ENCODE measurements around the gene CLRN3. TPM values are rescaled to one million over a fixed set of nuclear protein-coding genes. Genes with fewer than 3 reads are reported as not detected.

Gene CLRN3
- total RNA-seq, 1 donor from 2014 or later, result not detected

DNA sequence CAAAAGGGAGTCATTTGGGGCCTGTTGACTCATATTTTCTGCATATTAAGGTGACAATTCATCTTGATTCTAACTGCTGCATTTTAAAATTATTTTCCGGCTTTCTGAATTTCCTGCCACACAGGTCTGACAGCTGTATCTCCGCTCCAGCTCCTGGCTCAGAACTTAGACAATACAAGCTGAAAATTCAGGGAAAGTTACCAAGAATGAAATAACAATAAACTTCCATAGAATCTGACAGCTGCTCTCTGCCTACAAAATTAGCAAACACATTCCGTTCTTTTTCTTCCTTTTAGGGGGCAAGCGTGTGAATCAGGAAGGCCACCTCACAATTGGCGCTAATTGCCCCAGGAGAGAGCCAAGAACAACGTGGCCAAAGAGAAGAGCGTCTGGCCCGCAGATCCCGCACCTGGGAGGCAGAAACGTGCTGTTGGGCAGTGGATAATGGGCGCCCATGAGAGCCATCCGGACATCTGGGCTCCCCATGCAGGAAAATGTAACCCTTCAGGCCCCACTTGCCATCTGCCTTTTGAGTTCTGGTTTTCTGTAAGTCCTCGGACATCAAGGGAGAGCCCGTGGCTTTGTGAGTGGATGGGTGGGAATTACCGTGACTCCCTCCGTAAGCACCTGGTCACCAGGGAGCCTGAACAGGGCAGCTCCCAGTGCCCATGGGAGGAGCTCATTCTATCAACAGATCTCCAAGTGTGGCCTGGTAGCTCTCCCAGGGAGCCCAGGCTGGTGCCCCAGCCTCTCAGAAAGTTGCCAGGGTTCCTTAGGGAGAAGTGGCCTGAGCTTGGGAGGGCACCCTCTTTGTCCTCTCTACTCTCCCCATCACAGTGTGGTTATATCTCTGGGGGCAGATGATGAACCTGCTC is 5.0 kb downstream of the CLRN3 start:
- no peak overlapping the region for H2AFZ ChIP-seq (ENCODE audit: low read depth, low read length)

DNA sequence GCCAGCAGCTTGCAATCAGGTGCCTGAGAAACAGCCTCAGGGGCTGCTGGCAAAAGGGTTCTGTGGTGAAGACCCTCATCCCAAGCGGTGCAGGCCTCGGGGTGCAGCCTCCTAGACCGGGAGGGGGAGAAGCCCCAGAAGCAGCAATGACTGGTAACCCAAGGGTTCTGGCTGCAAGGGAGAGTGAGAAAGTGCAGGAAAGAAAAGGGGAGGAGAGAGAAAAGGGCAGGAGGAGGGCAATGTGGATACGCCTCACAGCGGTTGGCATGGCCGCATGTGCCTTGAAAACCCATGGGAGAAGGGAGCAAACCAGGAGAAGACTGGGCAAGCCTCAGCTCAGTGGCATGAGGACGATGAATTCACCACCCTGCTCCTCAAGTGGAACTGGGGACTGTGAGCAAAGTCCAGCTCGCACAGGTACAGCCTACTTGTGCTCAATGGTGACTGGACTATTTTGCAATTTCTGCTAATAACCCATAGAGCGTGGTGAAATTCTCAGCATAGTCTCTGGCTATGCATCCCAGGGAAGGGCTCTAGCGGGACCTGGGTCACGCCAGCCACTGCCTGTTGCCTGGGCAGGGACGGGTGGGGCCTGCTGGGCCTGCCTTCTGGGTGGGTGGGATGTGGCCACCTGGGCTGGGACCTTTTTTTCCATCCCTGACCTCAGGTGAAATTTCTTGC is 6.2 kb downstream of the CLRN3 start:
- H3K27me3 ChIP-seq (ENCODE audit: insufficient read depth, low read length), result peaks cover 5% of the 10 kb centered on the region
- no peak overlapping the region for H3K9ac ChIP-seq (ENCODE audit: low read length)
- no peak overlapping the region for H3K27ac ChIP-seq (ENCODE audit: low read depth, low read length)
- Mint-ChIP-seq H3K36me3 (ENCODE audit: low read depth, unreplicated experiment) (no peaks in the 10 kb centered on the region), H3K9me3 (ENCODE audit: unreplicated experiment) (no peaks in the 10 kb centered on the region), H3K27me3 (ENCODE audit: low read depth, unreplicated experiment) (peaks cover 18% of the 10 kb centered on the region), H3K4me1 (ENCODE audit: low read depth, unreplicated experiment) (peaks cover 13% of the 10 kb centered on the region), H3K27ac (ENCODE audit: unreplicated experiment) (no peak overlapping the region), H3K4me3 (ENCODE audit: unreplicated experiment) (no peak overlapping the region)
- peaks cover 10% of the 10 kb centered on the region for H3K4me1 ChIP-seq (ENCODE audit: insufficient read depth, low read length)
- H4K20me1 ChIP-seq (ENCODE audit: insufficient read depth, low read length), result no peaks in the 10 kb centered on the region
- H3K9me3 ChIP-seq (ENCODE audit: insufficient read depth, low read depth, low read length), result no peaks in the 10 kb centered on the region
- H3K4me2 ChIP-seq (ENCODE audit: low read length), result no peak overlapping the region
- no peak overlapping the region for H2AFZ ChIP-seq (ENCODE audit: low read depth, low read length)
- no peak for TF ChIP-seq EZH2 (IDR thresholded peaks at IDR 0.05; ENCODE audit: insufficient read depth, low read length)
- TF ChIP-seq, protein P1, sequence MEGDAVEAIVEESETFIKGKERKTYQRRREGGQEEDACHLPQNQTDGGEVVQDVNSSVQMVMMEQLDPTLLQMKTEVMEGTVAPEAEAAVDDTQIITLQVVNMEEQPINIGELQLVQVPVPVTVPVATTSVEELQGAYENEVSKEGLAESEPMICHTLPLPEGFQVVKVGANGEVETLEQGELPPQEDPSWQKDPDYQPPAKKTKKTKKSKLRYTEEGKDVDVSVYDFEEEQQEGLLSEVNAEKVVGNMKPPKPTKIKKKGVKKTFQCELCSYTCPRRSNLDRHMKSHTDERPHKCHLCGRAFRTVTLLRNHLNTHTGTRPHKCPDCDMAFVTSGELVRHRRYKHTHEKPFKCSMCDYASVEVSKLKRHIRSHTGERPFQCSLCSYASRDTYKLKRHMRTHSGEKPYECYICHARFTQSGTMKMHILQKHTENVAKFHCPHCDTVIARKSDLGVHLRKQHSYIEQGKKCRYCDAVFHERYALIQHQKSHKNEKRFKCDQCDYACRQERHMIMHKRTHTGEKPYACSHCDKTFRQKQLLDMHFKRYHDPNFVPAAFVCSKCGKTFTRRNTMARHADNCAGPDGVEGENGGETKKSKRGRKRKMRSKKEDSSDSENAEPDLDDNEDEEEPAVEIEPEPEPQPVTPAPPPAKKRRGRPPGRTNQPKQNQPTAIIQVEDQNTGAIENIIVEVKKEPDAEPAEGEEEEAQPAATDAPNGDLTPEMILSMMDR (IDR thresholded peaks at IDR 0.05; ENCODE audit: insufficient read depth, low read depth, low read length), result no peak
- FAIRE-seq, result no peak
- no peaks in the 10 kb centered on the region for H3K36me3 ChIP-seq (ENCODE audit: insufficient read depth, low read length)
- no peaks in the 10 kb centered on the region for H3K79me2 ChIP-seq (ENCODE audit: insufficient read depth, low read length)
- no peak for DNase-seq (ENCODE audit: low read depth)
- H3K4me3 ChIP-seq (ENCODE audit: insufficient read depth, low read depth, low read length), result no peak overlapping the region

More for the DNA sequence above, 5.0 kb downstream of the CLRN3 start:
- TF ChIP-seq EZH2 (IDR thresholded peaks at IDR 0.05; ENCODE audit: insufficient read depth, low read length), result no peak
- TF ChIP-seq, protein P1 (IDR thresholded peaks at IDR 0.05; ENCODE audit: insufficient read depth, low read depth, low read length), result no peak
- no peaks in the 10 kb centered on the region for H4K20me1 ChIP-seq (ENCODE audit: insufficient read depth, low read length)
- H3K4me1 ChIP-seq (ENCODE audit: insufficient read depth, low read length), result peaks cover 10% of the 10 kb centered on the region
- no peak overlapping the region for H3K9ac ChIP-seq (ENCODE audit: low read length)
- DNase-seq (ENCODE audit: low read depth) (peak; percentile 11), FAIRE-seq (no peak)
- no peaks in the 10 kb centered on the region for H3K36me3 ChIP-seq (ENCODE audit: insufficient read depth, low read length)
- H3K9me3 ChIP-seq (ENCODE audit: insufficient read depth, low read depth, low read length), result no peaks in the 10 kb centered on the region
- peaks cover 13% of the 10 kb centered on the region for H3K4me1 Mint-ChIP-seq (ENCODE audit: low read depth, unreplicated experiment)
- no peaks in the 10 kb centered on the region for H3K79me2 ChIP-seq (ENCODE audit: insufficient read depth, low read length)
- no peaks in the 10 kb centered on the region for H3K9me3 Mint-ChIP-seq (ENCODE audit: unreplicated experiment)
- H3K27ac ChIP-seq (ENCODE audit: low read depth, low read length), result no peak overlapping the region
- H3K4me3 ChIP-seq (ENCODE audit: insufficient read depth, low read depth, low read length), result no peak overlapping the region
- peaks cover 5% of the 10 kb centered on the region for H3K27me3 ChIP-seq (ENCODE audit: insufficient read depth, low read length)
- H3K36me3 Mint-ChIP-seq (ENCODE audit: low read depth, unreplicated experiment), result no peaks in the 10 kb centered on the region
- H3K27me3 Mint-ChIP-seq (ENCODE audit: low read depth, unreplicated experiment), result peaks cover 14% of the 10 kb centered on the region
- H3K4me2 ChIP-seq (ENCODE audit: low read length), result no peak overlapping the region
- no peak overlapping the region for H3K4me3 Mint-ChIP-seq (ENCODE audit: unreplicated experiment)
- H3K27ac Mint-ChIP-seq (ENCODE audit: unreplicated experiment), result no peak overlapping the region

All from astrocyte (in vitro differentiated cells and primary cell).